Left lung (tissue), 10 donors: ENCODE results near the gene CYTH3. TPM values are rescaled to one million over a fixed set of nuclear protein-coding genes. Genes with fewer than 3 reads are reported as not detected.
"Not testable (repeated sequence)": the region's sequence is repeated elsewhere in the genome, so short reads cannot be mapped to it uniquely, and the experiment has no call there.

Experiments
- ATAC-seq: fragments of 200-7000 bp; cut with Tn5 transposase; one replicate; pipeline ENCODE4 v1.9.1; 2020; ENCODE audit warnings: moderate library complexity
- DNase-seq, 4 donors: peaks; one replicate each; pipeline ENCODE4 v3.0.0-alpha.2; 2013 to 2020
- H3K27ac ChIP-seq, 2 donors: fragments of 200-600 bp; sonication (generic) in 1 of 2; one replicate each; pipeline versions ENCODE4 v1.5.0 to v1.8.0; 2020 to 2021
- H3K27me3 ChIP-seq, 2 donors: fragments of 200-600 bp; sonication (generic) in 1 of 2; one replicate each; pipeline versions ENCODE4 v1.5.0 to v1.8.0; 2020 to 2021
- H3K36me3 ChIP-seq, 2 donors: fragments of 200-600 bp; sonication (generic) in 1 of 2; one replicate each; pipeline versions ENCODE4 v1.5.0 to v1.8.0; 2020 to 2021
- H3K4me1 ChIP-seq, 2 donors: fragments of 200-600 bp; one replicate each; pipeline ENCODE4 v1.8.0; 2021
- H3K4me3 ChIP-seq, 2 donors: fragments of 200-600 bp; sonication (generic) in 1 of 2; one replicate each; pipeline versions ENCODE4 v1.5.0 to v1.8.0; 2020 to 2021; ENCODE audit warnings: mild to moderate bottlenecking in 1 of 2
- H3K9me3 ChIP-seq, 2 donors: fragments of 200-600 bp; sonication (generic) in 1 of 2; one replicate each; pipeline versions ENCODE4 v1.5.0 to v1.8.0; 2020 to 2021
- intact Hi-C, 2 donors: fragments of 100-400 bp; cut with DNase I; formaldehyde crosslinking; loops; one replicate each; pipeline versions ENCODE4 v1.11.2 to v1.14.2; 2022
- polyA plus RNA-seq, 6 donors: library from polyadenylated mRNA; unstranded; fragments of 120-200 nt; gene quantifications; one replicate each; pipeline ENCODE4 v1.2.1, GENCODE V29; 2013; ENCODE audit not compliant: insufficient read length in 6 of 6
- total RNA-seq, 2 donors: library from RNA; stranded (reverse); fragmentation: NEBNext Ultra II Directional; extraction: Animal tissue kit (Norgen Biotek cat#: 25700); gene quantifications; one replicate each; pipeline ENCODE4 v1.2.1, GENCODE V29; 2021
- TF ChIP-seq, protein P1 (sequence below), 2 donors: fragments of 200-600 bp; sonication (generic) in 1 of 2; IDR thresholded peaks; one replicate each; pipeline versions ENCODE4 v1.5.0 to v1.8.0; 2021; ENCODE audit warnings: antibody characterized with exemption in 2 of 2
- donor health status: DM: no; HTN: yes; CAD: no.
- donor health status: DM: no; HTN: no; CAD: no.

Gene CYTH3
- total and polyA plus RNA-seq, 8 donors, result 20.7 to 29.8 (median 25.8) TPM

DNA sequence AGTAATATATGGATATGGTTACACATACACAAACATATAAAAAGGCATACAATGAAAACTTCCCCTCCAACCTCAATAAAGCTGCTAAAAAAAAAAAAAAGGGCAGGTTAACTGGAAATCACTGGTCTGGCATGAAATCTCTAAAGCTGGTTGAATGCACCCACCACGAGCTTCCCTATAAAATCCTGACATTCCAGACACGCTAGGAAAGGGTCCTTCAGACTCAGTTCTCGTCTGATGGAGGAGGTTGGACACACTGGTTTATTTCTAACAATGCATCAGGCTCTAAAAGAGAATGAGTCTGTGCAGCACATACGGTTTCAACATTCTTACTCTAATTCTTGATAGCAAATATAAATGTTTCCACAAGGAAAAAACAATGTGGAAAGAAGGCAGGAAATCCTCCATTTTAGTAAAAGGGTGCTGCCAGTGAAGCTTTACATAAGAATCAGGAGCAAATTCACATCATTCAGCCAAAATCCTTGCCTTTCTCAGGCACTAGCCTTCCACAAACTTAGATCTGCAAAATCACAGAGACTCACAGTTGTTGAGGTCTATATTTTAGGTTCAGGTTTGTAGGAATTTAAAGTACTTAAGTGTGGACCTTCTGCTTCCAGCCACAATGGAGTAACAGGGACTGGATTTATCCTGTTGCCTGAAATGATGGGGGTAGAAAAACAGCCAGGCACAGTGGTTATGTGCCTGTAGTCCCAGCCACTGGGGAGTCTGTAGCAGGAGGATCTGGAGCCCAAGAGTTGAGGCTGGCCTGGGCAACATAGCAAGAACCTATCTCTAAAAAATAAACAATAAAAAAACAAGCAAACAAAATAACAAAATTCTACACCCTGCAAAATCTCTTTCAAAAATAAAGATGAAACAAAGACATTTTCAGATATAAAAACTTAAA is 73.5 kb downstream of the CYTH3 start:
- H3K4me3 ChIP-seq, result no peak overlapping the region
- H3K9me3 ChIP-seq, result no peaks in the 10 kb centered on the region
- H3K27me3 ChIP-seq, result no peaks in the 10 kb centered on the region
- no peaks in the 10 kb centered on the region for H3K36me3 ChIP-seq
- no peak overlapping the region for H3K27ac ChIP-seq
- no peak for ATAC-seq
- intact Hi-C loops, result no loop called here
- TF ChIP-seq, protein P1, sequence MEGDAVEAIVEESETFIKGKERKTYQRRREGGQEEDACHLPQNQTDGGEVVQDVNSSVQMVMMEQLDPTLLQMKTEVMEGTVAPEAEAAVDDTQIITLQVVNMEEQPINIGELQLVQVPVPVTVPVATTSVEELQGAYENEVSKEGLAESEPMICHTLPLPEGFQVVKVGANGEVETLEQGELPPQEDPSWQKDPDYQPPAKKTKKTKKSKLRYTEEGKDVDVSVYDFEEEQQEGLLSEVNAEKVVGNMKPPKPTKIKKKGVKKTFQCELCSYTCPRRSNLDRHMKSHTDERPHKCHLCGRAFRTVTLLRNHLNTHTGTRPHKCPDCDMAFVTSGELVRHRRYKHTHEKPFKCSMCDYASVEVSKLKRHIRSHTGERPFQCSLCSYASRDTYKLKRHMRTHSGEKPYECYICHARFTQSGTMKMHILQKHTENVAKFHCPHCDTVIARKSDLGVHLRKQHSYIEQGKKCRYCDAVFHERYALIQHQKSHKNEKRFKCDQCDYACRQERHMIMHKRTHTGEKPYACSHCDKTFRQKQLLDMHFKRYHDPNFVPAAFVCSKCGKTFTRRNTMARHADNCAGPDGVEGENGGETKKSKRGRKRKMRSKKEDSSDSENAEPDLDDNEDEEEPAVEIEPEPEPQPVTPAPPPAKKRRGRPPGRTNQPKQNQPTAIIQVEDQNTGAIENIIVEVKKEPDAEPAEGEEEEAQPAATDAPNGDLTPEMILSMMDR (IDR thresholded peaks at IDR 0.05), result no peak
- H3K4me1 ChIP-seq, result no peaks in the 10 kb centered on the region
- no peak for DNase-seq

- ATAC-seq (no peak), DNase-seq (no peak)
- no peaks in the 10 kb centered on the region for H3K4me1 ChIP-seq
- no peaks in the 10 kb centered on the region for H3K36me3 ChIP-seq
- H3K9me3 ChIP-seq, result no peaks in the 10 kb centered on the region
- intact Hi-C loops, result no loop called here
- H3K27me3 ChIP-seq, result no peaks in the 10 kb centered on the region
- TF ChIP-seq, protein P1 (IDR thresholded peaks at IDR 0.05), result no peak
- no peak overlapping the region for H3K27ac ChIP-seq
- no peak overlapping the region for H3K4me3 ChIP-seq
These were observed 74.4 kb downstream of the CYTH3 start for GRCh38 chr7:6197801-6198551.

- no peaks in the 10 kb centered on the region for H3K27me3 ChIP-seq
- peaks cover 0 to 11% of the 10 kb centered on the region in 2 donors for H3K36me3 ChIP-seq
- no peak for ATAC-seq
- intact Hi-C loops, result no loop called here
- H3K4me1 ChIP-seq, result no peaks in the 10 kb centered on the region
- TF ChIP-seq, protein P1 (IDR thresholded peaks at IDR 0.05), result no peak
- no peaks in the 10 kb centered on the region for H3K9me3 ChIP-seq
- no peak overlapping the region for H3K27ac ChIP-seq
- H3K4me3 ChIP-seq, result no peak overlapping the region
- no peak for DNase-seq
These were observed 78.7 kb downstream of the CYTH3 start for GRCh38 chr7:6193709-6194108.

DNA sequence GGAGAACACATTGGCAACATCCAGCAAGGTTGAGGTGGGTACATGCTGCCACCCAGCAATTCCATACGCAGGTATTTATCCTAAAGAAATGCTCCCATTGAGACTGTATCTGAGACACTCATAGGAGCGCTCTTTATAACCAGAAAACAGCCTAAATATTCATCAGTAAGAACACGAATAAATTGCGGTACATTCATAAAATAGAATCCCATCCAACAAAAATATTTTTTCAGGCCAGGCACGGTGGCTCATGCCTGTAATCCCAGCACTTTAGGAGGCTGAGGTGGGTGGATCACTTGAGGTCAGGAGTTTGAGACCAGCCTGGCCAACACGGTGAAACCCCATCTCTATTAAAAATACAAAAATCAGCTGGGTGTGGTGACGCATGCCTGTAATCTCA is 81.9 kb downstream of the CYTH3 start:
- H3K4me3 ChIP-seq, DNase-seq, H3K27me3 ChIP-seq, H3K9me3 ChIP-seq, ATAC-seq, H3K27ac ChIP-seq, H3K4me1 ChIP-seq, intact Hi-C loops: not testable (repeated sequence)
- peaks cover 0 to 32% of the 10 kb centered on the region in 2 donors for H3K36me3 ChIP-seq

DNA sequence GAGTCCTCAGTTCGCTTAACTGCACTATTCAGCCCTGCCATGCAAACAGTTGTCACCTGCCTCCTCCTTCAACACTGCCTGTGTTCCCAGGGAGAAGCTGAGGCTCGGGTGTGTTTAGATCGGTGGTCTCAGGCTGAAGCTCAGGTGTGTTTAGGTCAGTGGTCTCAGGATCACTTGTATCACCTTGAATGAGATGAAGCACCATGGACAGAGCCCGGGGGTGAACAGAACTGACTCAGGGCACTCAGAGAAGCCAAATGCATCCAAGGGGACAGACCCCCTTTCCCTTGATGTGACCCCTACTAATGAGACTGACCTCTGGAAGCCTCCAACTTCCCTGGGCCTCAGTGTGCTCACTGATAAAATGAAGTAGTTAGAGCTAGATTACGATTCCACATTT is 84.0 kb downstream of the CYTH3 start:
- Histone ChIP-seq H3K4me3 (no peak overlapping the region), H3K36me3 (peaks cover 0 to 32% of the 10 kb centered on the region in 2 donors), H3K9me3 (no peaks in the 10 kb centered on the region), H3K27ac (no peak overlapping the region), H3K27me3 (no peaks in the 10 kb centered on the region), H3K4me1 (no peaks in the 10 kb centered on the region)
- intact Hi-C loops, result no loop called here
- ATAC-seq (no peak), DNase-seq (no peak)
- TF ChIP-seq, protein P1 (IDR thresholded peaks at IDR 0.05), result no peak
